A549 (cell line): Measurements from ENCODE around the gene BPIFB2.

Experiments
- CTCF ChIP-seq: fragments of >200 bp; sonication (Bioruptor Twin); formaldehyde crosslinking; IDR thresholded peaks from 3 replicates; pipeline ENCODE4 v1.5.1; 2016
- JUNB ChIP-seq: fragments of >200 bp; sonication (Bioruptor Twin); formaldehyde crosslinking; IDR thresholded peaks from 2 replicates; pipeline ENCODE4 v1.6.1; 2016
- MAX ChIP-seq: IDR thresholded peaks from 2 replicates; pipeline ENCODE4 v1.6.1; 2012
- POLR2A ChIP-seq: IDR thresholded peaks from 2 replicates; pipeline ENCODE4 v1.6.1; 2012; ENCODE audit warnings: mild to moderate bottlenecking, low read length
- RAD21 ChIP-seq, 2 experiments: fragments of >200 bp in 1 of 2; sonication (Bioruptor Twin) in 1 of 2; formaldehyde crosslinking in 1 of 2; IDR thresholded peaks in 1 of 2; conservative IDR thresholded peaks in 1 of 2; 2 replicates in 1 of 2; 3 replicates in 1 of 2; pipeline ENCODE4 v1.6.1; 2012 to 2018; ENCODE audit warnings: inconsistent platforms in 1 of 2
- REST ChIP-seq: fragments of 200-600 bp; sonication (generic); IDR thresholded peaks from 2 replicates; pipeline ENCODE4 v1.6.1; 2016; ENCODE audit warnings: antibody characterized with exemption, mild to moderate bottlenecking, moderate library complexity
- USF2 ChIP-seq: fragments of 450-650 bp; IDR thresholded peaks from 2 replicates; pipeline ENCODE4 v1.6.1; 2014; ENCODE audit warnings: antibody characterized with exemption

- TF ChIP-seq POLR2A (no peak), REST (no peak), USF2 (no peak), MAX (no peak), JUNB (no peak), RAD21 (conservative IDR thresholded peaks at IDR 0.05 in 1 of 2, IDR thresholded peaks at IDR 0.05 in 1 of 2) (no peak), CTCF (no peak)
Measured at GRCh38 chr20:32960849-32961731, 46.4 kb upstream of the BPIFB2 start.
